HG03097 (cell line): ENCODE results near the gene HEPACAM.
A peak's percentile ranks its signal among the peaks of the same experiment; 100 is the strongest.
"Not testable (repeated sequence)": the region's sequence is repeated elsewhere in the genome, so short reads cannot be mapped to it uniquely, and the experiment has no call there.

Experiments used
- ATAC-seq: cut with Tn5 transposase; IDR thresholded peaks from one replicate; pipeline ENCODE4 v1.9.1; 2021; ENCODE audit not compliant: unreplicated experiment, low FRiP score

HEPACAM gene

GRCh38 chr11:124935548-124936514 lies at the start of gene HEPACAM:
TSS of gene HEPACAM (minus strand) at chr11:124936047. CDS start at chr11:124936006, 41 bp downstream.
- no peak for ATAC-seq

GRCh38 chr11:124984512-124984854 lies 48.6 kb upstream of the HEPACAM start:
- ATAC-seq = no peak

GRCh38 chr11:124983674-124984511 lies 48.0 kb upstream of the HEPACAM start:
- ATAC-seq = no peak

GRCh38 chr11:124982043-124982442 lies 46.2 kb upstream of the HEPACAM start:
- ATAC-seq = no peak

GRCh38 chr11:124978316-124978715 lies 42.5 kb upstream of the HEPACAM start:
- ATAC-seq = no peak

- no peak for ATAC-seq
Measured at GRCh38 chr11:124977006-124977405, 41.2 kb upstream of the HEPACAM start.

- no peak for ATAC-seq
Measured at GRCh38 chr11:124976531-124976930, 40.7 kb upstream of the HEPACAM start.

GRCh38 chr11:124971810-124972209 lies 36.0 kb upstream of the HEPACAM start:
- ATAC-seq = no peak

- no peak for ATAC-seq
Measured at GRCh38 chr11:124970925-124971324, 35.1 kb upstream of the HEPACAM start.

- ATAC-seq = not testable (repeated sequence)
Measured at GRCh38 chr11:124968197-124968596, 32.4 kb upstream of the HEPACAM start.

GRCh38 chr11:124961972-124962609 lies 26.2 kb upstream of the HEPACAM start:
- ATAC-seq = peak; percentile 79

- no peak for ATAC-seq
Measured at GRCh38 chr11:124955035-124955434, 19.2 kb upstream of the HEPACAM start.

- no peak for ATAC-seq
Measured at GRCh38 chr11:124954590-124954955, 18.7 kb upstream of the HEPACAM start.

GRCh38 chr11:124953753-124954589 lies 18.1 kb upstream of the HEPACAM start, which contains the start of gene CCDC15:
TSS of gene CCDC15 (plus strand) at chr11:124954202. CDS start at chr11:124954733, 531 bp downstream.
- ATAC-seq = peak; percentile 97

- no peak for ATAC-seq
Measured at GRCh38 chr11:124951341-124951740, 15.5 kb upstream of the HEPACAM start.

GRCh38 chr11:124950601-124951330 lies 14.9 kb upstream of the HEPACAM start:
- no peak for ATAC-seq

- ATAC-seq = no peak
Measured at GRCh38 chr11:124946735-124947141, 10.9 kb upstream of the HEPACAM start.

GRCh38 chr11:124945826-124946225 lies 10.0 kb upstream of the HEPACAM start:
- no peak for ATAC-seq

- no peak for ATAC-seq
Measured at GRCh38 chr11:124944565-124944964, 8.7 kb upstream of the HEPACAM start.
